MM.1S (cell line): Measurements from ENCODE around the gene SLC22A13.
"Not testable (repeated sequence)": the region's sequence is repeated elsewhere in the genome, so short reads cannot be mapped to it uniquely, and the experiment has no call there.

ENCODE experiments used
- DNase-seq: peaks from one replicate; pipeline ENCODE4 v3.0.0-alpha.2; 2015
- H2AFZ ChIP-seq: fragments of 300-600 bp; sonication (generic); 2 replicates; pipeline ENCODE4 v1.6.0; 2016; ENCODE audit warnings: antibody characterized with exemption, low read length
- H3F3A ChIP-seq: fragments of 300-600 bp; sonication (generic); 2 replicates; pipeline ENCODE4 v1.6.1; 2016; ENCODE audit warnings: mild to moderate bottlenecking, antibody characterized with exemption, low read length, moderate library complexity, mixed read lengths; ENCODE audit not compliant: insufficient read depth
- H3K27ac ChIP-seq: fragments of 300-600 bp; sonication (generic); 2 replicates; pipeline ENCODE4 v1.5.1; 2016; ENCODE audit warnings: mild to moderate bottlenecking, low read length
- H3K27me3 ChIP-seq: fragments of 300-600 bp; sonication (generic); replicated peaks from 2 replicates; pipeline ENCODE4 v1.6.0; 2016; ENCODE audit warnings: low read length; ENCODE audit not compliant: insufficient read depth
- H3K36me3 ChIP-seq: fragments of 300-600 bp; sonication (generic); replicated peaks from 2 replicates; pipeline ENCODE4 v1.6.1; 2016; ENCODE audit warnings: mild to moderate bottlenecking, low read length, mixed read lengths; ENCODE audit not compliant: insufficient read depth
- H3K4me1 ChIP-seq: fragments of 300-600 bp; sonication (generic); 2 replicates; pipeline ENCODE4 v1.6.1; 2016; ENCODE audit warnings: low read length, mixed read lengths
- H3K4me2 ChIP-seq: fragments of 300-600 bp; sonication (generic); 2 replicates; pipeline ENCODE4 v1.6.0; 2016; ENCODE audit warnings: low read depth, low read length
- H3K4me3 ChIP-seq: fragments of 300-600 bp; sonication (generic); 2 replicates; pipeline ENCODE4 v1.5.1; 2016; ENCODE audit warnings: low read length, mixed read lengths
- H3K79me2 ChIP-seq: fragments of 300-600 bp; sonication (generic); 2 replicates; pipeline ENCODE4 v1.6.1; 2016; ENCODE audit warnings: mixed run types, low read length, mixed read lengths
- H3K9ac ChIP-seq: fragments of 300-600 bp; sonication (generic); 2 replicates; pipeline ENCODE4 v1.6.1; 2016; ENCODE audit warnings: low read length, mixed read lengths
- H3K9me2 ChIP-seq: fragments of 300-600 bp; sonication (generic); replicated peaks from 2 replicates; pipeline ENCODE4 v1.6.1; 2016; ENCODE audit warnings: mild to moderate bottlenecking, low read length, mixed read lengths; ENCODE audit not compliant: insufficient read depth
- H3K9me3 ChIP-seq: fragments of 300-600 bp; sonication (generic); replicated peaks from 2 replicates; pipeline ENCODE4 v1.6.1; 2016; ENCODE audit warnings: mild to moderate bottlenecking, low read length, mixed read lengths; ENCODE audit not compliant: insufficient read depth
- H4K20me1 ChIP-seq: fragments of 300-600 bp; sonication (generic); 2 replicates; pipeline ENCODE4 v1.6.1; 2016; ENCODE audit warnings: mild to moderate bottlenecking, low read length, moderate library complexity, mixed read lengths; ENCODE audit not compliant: insufficient read depth
- CTCF ChIP-seq: fragments of 300-600 bp; sonication (generic); IDR thresholded peaks from 2 replicates; pipeline ENCODE4 v1.5.1; 2016; ENCODE audit warnings: antibody characterized with exemption, low read length, mixed read lengths
- EZH2 ChIP-seq: fragments of 300-600 bp; sonication (generic); optimal IDR thresholded peaks from 2 replicates; pipeline ENCODE3; 2017; ENCODE audit warnings: low read depth, mild to moderate bottlenecking, antibody characterized with exemption, low read length, mixed read lengths
- EZH2phosphoT487 ChIP-seq: fragments of 300-600 bp; sonication (generic); IDR thresholded peaks from 2 replicates; pipeline ENCODE4 v1.6.1; 2018; ENCODE audit warnings: antibody characterized with exemption, low read length

Gene SLC22A13

GRCh38 chr3:38281895-38282686 lies 16.5 kb downstream of the SLC22A13 start, which contains the start of gene SLC22A14:
TSS of gene SLC22A14 (plus strand) at chr3:38282294. CDS start at chr3:38306027, 23,733 bp downstream.
- TF ChIP-seq CTCF (no peak), EZH2phosphoT487 (no peak), EZH2 (no peak)
- Histone ChIP-seq H3K4me1 (peaks cover 7% of the 10 kb centered on the region), H3K4me3 (no peak within 1 kb of the TSS), H3K9me2 (no peaks in the 10 kb centered on the region), H2AFZ (no peak within 1 kb of the TSS), H3F3A (no peaks in the 10 kb centered on the region), H3K4me2 (no peak within 1 kb of the TSS), H3K27ac (no peak within 1 kb of the TSS), H3K27me3 (no peaks in the 10 kb centered on the region), H3K9me3 (no peaks in the 10 kb centered on the region), H3K79me2 (no peaks in the 10 kb centered on the region), H3K36me3 (no peaks in the 10 kb centered on the region), H3K9ac (no peak within 1 kb of the TSS), H4K20me1 (no peaks in the 10 kb centered on the region)
- no peak for DNase-seq

- no peak for DNase-seq
- no peak overlapping the region for H3K27ac ChIP-seq
These were observed 18.5 kb downstream of the SLC22A13 start for GRCh38 chr3:38283810-38284755.

GRCh38 chr3:38284756-38285150 lies 19.1 kb downstream of the SLC22A13 start:
- no peaks in the 10 kb centered on the region for H3K27me3 ChIP-seq
- H3K9me3 ChIP-seq, result no peaks in the 10 kb centered on the region
- peaks cover 4% of the 10 kb centered on the region for H3K4me1 ChIP-seq
- H3K79me2 ChIP-seq, result no peaks in the 10 kb centered on the region
- H3K9ac ChIP-seq, result no peak overlapping the region
- no peaks in the 10 kb centered on the region for H3F3A ChIP-seq
- no peak overlapping the region for H3K4me2 ChIP-seq
- no peaks in the 10 kb centered on the region for H3K36me3 ChIP-seq
- no peak for TF ChIP-seq CTCF
- TF ChIP-seq EZH2phosphoT487, result no peak
- no peak for TF ChIP-seq EZH2
- H3K4me3 ChIP-seq, result no peak overlapping the region
- H2AFZ ChIP-seq, result no peak overlapping the region
- no peaks in the 10 kb centered on the region for H4K20me1 ChIP-seq
- H3K9me2 ChIP-seq, result no peaks in the 10 kb centered on the region
- DNase-seq, result no peak
- no peak overlapping the region for H3K27ac ChIP-seq

More at GRCh38 chr3:38283810-38284755, 18.5 kb downstream of the SLC22A13 start:
- Histone ChIP-seq H3K4me3 (no peak overlapping the region), H2AFZ (no peak overlapping the region), H3K4me2 (no peak overlapping the region), H3F3A (no peaks in the 10 kb centered on the region), H3K79me2 (no peaks in the 10 kb centered on the region), H3K27me3 (no peaks in the 10 kb centered on the region), H3K9me3 (no peaks in the 10 kb centered on the region), H3K9me2 (no peaks in the 10 kb centered on the region), H3K36me3 (no peaks in the 10 kb centered on the region), H3K4me1 (peaks cover 7% of the 10 kb centered on the region), H4K20me1 (no peaks in the 10 kb centered on the region), H3K9ac (no peak overlapping the region)
- TF ChIP-seq EZH2phosphoT487, result no peak
- no peak for TF ChIP-seq CTCF
- no peak for TF ChIP-seq EZH2

GRCh38 chr3:38289286-38290217 lies 23.9 kb downstream of the SLC22A13 start:
- not testable (repeated sequence) for DNase-seq, H3K4me2 ChIP-seq, H3K27me3 ChIP-seq, H3K36me3 ChIP-seq, H3F3A ChIP-seq, H2AFZ ChIP-seq, H4K20me1 ChIP-seq, H3K4me1 ChIP-seq, H3K4me3 ChIP-seq, H3K9ac ChIP-seq, H3K27ac ChIP-seq, H3K9me3 ChIP-seq, H3K9me2 ChIP-seq, H3K79me2 ChIP-seq
